ENCODE data around the gene SGF29.

The SGF29 gene

GRCh38 chr16:28553776-28554633 lies at the start of gene SGF29:
TSS of gene SGF29 (plus strand) at chr16:28553920. CDS start at chr16:28581070, 27,150 bp downstream.
- DNase-seq (ENCODE audit: low spot score in 2 of 2) (peak; percentile 91 to 95), ATAC-seq (ENCODE audit: low read depth) (peak; percentile 87)
- Mint-ChIP-seq H3K4me1 (peaks cover 19% of the 10 kb centered on the region), H3K9me3 (no peaks in the 10 kb centered on the region), H3K4me3 (peak within 1 kb of the TSS; percentile 92), H3K27me3 (peaks cover 3% of the 10 kb centered on the region), H3K36me3 (peaks cover 9% of the 10 kb centered on the region), H3K27ac (peak within 1 kb of the TSS; percentile 94)

GRCh38 chr16:28504707-28505404 lies 48.9 kb upstream of the SGF29 start:
- no peak overlapping the region for H3K27ac Mint-ChIP-seq
- no peaks in the 10 kb centered on the region for H3K27me3 Mint-ChIP-seq
- no peaks in the 10 kb centered on the region for H3K36me3 Mint-ChIP-seq
- no peak overlapping the region for H3K4me3 Mint-ChIP-seq
- ATAC-seq (ENCODE audit: low read depth) (no peak), DNase-seq (ENCODE audit: low spot score in 2 of 2) (no peak)
- peaks cover 20% of the 10 kb centered on the region for H3K4me1 Mint-ChIP-seq
- no peaks in the 10 kb centered on the region for H3K9me3 Mint-ChIP-seq

GRCh38 chr16:28505489-28506137 lies 48.1 kb upstream of the SGF29 start:
- ATAC-seq (ENCODE audit: low read depth) (no peak), DNase-seq (ENCODE audit: low spot score in 2 of 2) (no peak)
- Mint-ChIP-seq H3K27ac (no peak overlapping the region), H3K27me3 (peaks cover 2% of the 10 kb centered on the region), H3K36me3 (no peaks in the 10 kb centered on the region), H3K9me3 (no peaks in the 10 kb centered on the region), H3K4me1 (peaks cover 16% of the 10 kb centered on the region), H3K4me3 (no peak overlapping the region)

- no peaks in the 10 kb centered on the region for H3K36me3 Mint-ChIP-seq
- peaks cover 16% of the 10 kb centered on the region for H3K4me1 Mint-ChIP-seq
- H3K27me3 Mint-ChIP-seq = peaks cover 7% of the 10 kb centered on the region
- H3K27ac Mint-ChIP-seq = no peak overlapping the region
- H3K9me3 Mint-ChIP-seq = no peaks in the 10 kb centered on the region
- H3K4me3 Mint-ChIP-seq = no peak overlapping the region
- ATAC-seq (ENCODE audit: low read depth) = no peak
- DNase-seq (ENCODE audit: low spot score in 2 of 2) = no peak
Measured at GRCh38 chr16:28511031-28511430, 42.7 kb upstream of the SGF29 start.

DNA sequence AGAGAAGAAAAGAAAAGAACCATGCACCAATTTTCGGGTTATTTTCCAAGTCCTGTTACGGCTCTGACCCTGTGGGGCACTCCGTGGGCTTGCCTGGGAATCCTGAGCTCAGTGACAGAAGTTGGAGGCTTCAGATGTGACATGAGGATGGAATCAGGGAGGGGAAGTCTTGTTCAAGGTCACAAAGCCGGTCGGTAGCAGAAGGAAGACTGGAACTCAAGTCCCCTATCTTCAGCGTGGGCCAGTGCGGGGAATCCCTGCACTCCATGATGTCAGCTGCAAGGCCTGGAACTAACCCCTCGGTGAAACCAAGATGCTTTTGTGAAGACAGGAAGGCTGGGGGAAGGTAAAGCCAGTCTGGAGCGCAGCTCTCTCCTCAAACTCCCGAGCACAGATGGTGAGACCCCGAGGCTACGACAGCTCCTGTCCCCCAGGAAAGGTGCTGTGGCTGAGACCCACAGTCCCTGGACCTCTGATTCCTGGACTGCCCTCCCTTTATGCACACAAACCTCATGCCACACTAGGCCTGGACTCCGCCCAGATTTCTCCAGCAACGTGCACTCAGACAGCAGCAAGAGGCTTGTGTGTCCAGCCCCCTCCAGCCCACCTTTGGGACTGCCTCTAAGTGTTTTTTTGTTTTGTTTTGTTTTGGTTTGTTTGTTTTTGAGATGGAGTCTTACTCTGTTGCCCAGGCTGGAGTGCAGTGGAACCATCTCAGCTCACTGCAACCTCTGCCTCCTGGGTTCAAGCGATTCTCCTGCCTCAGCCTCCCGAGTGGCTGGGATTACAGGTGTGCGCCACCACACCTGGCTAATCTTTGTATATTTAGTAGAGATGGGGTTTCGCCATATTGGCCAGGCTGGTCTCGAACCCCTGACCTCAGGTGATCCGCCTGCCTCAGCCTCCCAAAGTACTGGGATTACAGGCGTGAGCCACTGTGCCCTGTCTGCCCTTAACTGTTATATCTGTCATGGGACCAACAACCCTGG lies 41.6 kb upstream of the SGF29 start:
- DNase-seq (ENCODE audit: low spot score in 2 of 2) = no peak
- no peaks in the 10 kb centered on the region for H3K9me3 Mint-ChIP-seq
- ATAC-seq (ENCODE audit: low read depth) = no peak
- H3K27ac Mint-ChIP-seq = no peak overlapping the region
- H3K4me3 Mint-ChIP-seq = no peak overlapping the region
- no peaks in the 10 kb centered on the region for H3K36me3 Mint-ChIP-seq
- peaks cover 7% of the 10 kb centered on the region for H3K27me3 Mint-ChIP-seq
- H3K4me1 Mint-ChIP-seq = peaks cover 5% of the 10 kb centered on the region

DNA sequence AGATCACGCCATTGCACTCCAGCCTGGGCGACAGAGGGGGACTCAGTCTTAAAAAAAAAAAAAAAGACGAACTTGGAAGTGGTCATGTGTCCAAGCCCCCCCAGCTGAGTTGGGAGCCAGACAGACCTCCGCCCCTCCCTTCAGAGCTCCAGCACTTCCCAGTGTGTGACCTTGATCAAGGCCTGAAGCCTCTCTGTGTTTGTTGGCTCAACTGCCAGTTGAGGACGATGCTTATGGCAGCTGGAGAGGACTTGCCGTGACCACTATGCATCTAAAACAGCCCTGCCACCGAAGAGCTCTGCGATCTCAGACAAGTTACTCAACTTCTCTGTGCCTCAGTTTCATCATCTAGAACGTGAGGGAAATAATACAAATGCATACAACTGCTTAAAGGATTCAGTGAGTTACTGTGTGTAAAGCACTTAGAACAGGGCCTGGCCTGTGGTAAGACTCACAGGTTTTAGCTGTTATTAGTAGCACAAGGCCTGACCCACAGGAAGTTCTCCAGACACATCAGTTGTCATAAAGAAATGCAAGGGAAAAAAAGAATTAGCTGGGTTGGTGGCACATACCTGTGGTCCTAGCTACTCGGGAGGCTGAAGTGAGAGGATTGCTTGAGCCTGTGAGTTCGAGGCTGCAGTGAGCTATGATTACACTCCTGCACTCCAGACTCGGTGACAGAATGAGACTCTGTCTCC lies 40.1 kb upstream of the SGF29 start:
- H3K4me3 Mint-ChIP-seq = no peak overlapping the region
- no peaks in the 10 kb centered on the region for H3K9me3 Mint-ChIP-seq
- H3K4me1 Mint-ChIP-seq = peaks cover 3% of the 10 kb centered on the region
- ATAC-seq (ENCODE audit: low read depth) (no peak), DNase-seq (ENCODE audit: low spot score in 2 of 2) (no peak)
- H3K36me3 Mint-ChIP-seq = no peaks in the 10 kb centered on the region
- peaks cover 10% of the 10 kb centered on the region for H3K27me3 Mint-ChIP-seq
- no peak overlapping the region for H3K27ac Mint-ChIP-seq

- Mint-ChIP-seq H3K36me3 (no peaks in the 10 kb centered on the region), H3K27ac (no peak overlapping the region), H3K4me3 (no peak overlapping the region), H3K27me3 (peaks cover 10% of the 10 kb centered on the region), H3K9me3 (no peaks in the 10 kb centered on the region), H3K4me1 (peaks cover 3% of the 10 kb centered on the region)
- no peak for ATAC-seq (ENCODE audit: low read depth)
- DNase-seq (ENCODE audit: low spot score in 2 of 2) = no peak
Measured at GRCh38 chr16:28514246-28514645, 39.5 kb upstream of the SGF29 start.

DNA sequence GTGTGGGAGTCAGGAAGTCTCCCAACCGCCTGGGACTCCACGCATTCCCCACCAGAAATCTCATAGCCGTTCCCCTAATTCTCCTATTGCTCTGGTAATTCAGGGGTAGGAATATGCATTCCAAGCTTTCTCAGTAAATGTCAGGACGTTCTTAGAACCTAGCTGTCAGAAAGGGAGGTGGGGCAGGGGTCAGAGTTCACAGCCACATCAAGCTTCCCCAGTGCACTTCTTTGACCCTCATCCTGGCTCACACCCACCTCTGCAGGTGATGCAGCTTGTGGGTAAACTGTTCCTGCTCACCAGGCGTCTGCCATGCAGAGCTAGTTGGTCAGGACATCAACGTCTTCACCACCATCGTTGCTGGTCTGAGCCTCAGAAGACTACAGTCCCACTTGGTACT lies 33.0 kb upstream of the SGF29 start:
- no peak for DNase-seq (ENCODE audit: low spot score in 2 of 2)
- Mint-ChIP-seq H3K36me3 (no peaks in the 10 kb centered on the region), H3K9me3 (no peaks in the 10 kb centered on the region), H3K27me3 (peaks cover 7% of the 10 kb centered on the region), H3K4me3 (no peak overlapping the region), H3K4me1 (peaks cover 14% of the 10 kb centered on the region), H3K27ac (no peak overlapping the region)
- ATAC-seq (ENCODE audit: low read depth) = no peak

- H3K4me3 Mint-ChIP-seq = no peak overlapping the region
- ATAC-seq (ENCODE audit: low read depth) (no peak), DNase-seq (ENCODE audit: low spot score in 2 of 2) (no peak)
- H3K27ac Mint-ChIP-seq = no peak overlapping the region
- H3K27me3 Mint-ChIP-seq = peaks cover 7% of the 10 kb centered on the region
- no peaks in the 10 kb centered on the region for H3K36me3 Mint-ChIP-seq
- H3K4me1 Mint-ChIP-seq = peaks cover 14% of the 10 kb centered on the region
- H3K9me3 Mint-ChIP-seq = no peaks in the 10 kb centered on the region
Measured at GRCh38 chr16:28521436-28521835, 32.3 kb upstream of the SGF29 start.

DNA sequence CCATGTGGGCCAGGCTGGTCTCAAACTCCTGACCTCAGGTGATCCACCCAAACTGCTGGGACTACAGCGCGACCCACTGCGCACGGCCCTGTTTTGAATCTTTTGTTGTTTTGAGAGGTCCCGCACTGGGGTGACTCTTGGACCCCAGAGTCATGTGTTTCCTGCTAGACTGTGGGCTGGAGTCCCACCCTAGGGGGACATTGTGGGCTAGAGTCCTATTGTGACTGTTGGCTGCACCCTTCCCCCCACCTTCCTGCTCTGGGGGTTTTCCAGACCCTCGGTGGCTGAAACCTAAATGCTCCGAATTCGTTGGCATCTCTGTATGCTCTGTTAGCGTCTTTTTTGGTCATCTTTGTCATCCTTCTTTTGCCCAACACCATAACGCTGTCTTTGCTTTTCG lies 30.9 kb upstream of the SGF29 start:
- no peaks in the 10 kb centered on the region for H3K9me3 Mint-ChIP-seq
- no peak overlapping the region for H3K27ac Mint-ChIP-seq
- H3K4me1 Mint-ChIP-seq = peaks cover 11% of the 10 kb centered on the region
- H3K4me3 Mint-ChIP-seq = no peak overlapping the region
- H3K27me3 Mint-ChIP-seq = peaks cover 4% of the 10 kb centered on the region
- ATAC-seq (ENCODE audit: low read depth) (no peak), DNase-seq (ENCODE audit: low spot score in 2 of 2) (no peak)
- no peaks in the 10 kb centered on the region for H3K36me3 Mint-ChIP-seq

GRCh38 chr16:28524681-28525171 lies 29.0 kb upstream of the SGF29 start:
- DNase-seq (ENCODE audit: low spot score in 2 of 2) (no peak), ATAC-seq (ENCODE audit: low read depth) (peak; percentile 59)
- no peaks in the 10 kb centered on the region for H3K9me3 Mint-ChIP-seq
- H3K36me3 Mint-ChIP-seq = no peaks in the 10 kb centered on the region
- H3K4me3 Mint-ChIP-seq = no peak overlapping the region
- no peak overlapping the region for H3K27ac Mint-ChIP-seq
- H3K27me3 Mint-ChIP-seq = peaks cover 4% of the 10 kb centered on the region
- H3K4me1 Mint-ChIP-seq = peaks cover 11% of the 10 kb centered on the region

DNA sequence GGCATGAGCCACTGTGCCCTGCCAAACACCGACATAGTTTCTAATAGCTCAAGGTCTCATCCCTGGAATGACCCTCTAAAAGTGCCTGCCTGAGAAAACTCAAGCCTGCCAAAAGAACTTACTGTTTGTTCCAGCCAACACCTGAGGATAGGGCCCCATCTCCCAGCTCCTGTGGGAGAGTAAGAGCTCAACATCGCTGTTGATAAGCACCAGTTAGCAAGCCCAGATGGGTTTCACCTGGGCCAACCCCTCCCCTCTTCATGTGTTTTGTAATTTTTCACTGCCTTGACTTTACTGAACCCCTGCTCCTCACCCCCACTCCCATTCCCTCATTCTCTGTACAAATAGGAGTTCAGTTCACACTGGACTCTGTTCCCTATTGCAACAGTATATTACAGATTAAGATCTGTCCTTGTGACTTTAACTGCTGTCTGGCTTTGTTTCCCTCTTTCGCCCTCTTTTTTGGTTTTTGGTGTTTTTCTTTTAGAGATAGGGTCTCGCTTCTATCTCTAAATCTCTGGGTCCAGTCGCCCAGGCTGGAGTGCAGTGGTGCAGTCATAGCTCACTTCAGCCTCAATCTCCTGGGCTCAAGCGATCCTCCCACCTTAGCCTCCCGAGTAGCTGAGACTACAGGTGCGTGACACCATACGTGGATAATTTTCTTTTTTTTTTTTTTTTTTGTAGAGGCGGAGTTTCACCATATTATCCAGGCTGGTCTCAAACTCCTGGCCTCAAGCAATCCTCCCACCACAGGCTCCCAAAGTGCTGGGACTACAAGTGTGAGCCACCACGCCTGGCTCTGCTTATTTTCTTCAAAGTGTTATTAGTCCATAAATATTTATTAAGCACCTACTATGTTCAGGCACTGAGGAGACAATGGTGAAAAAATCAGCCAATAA lies 27.3 kb upstream of the SGF29 start:
- H3K36me3 Mint-ChIP-seq = no peaks in the 10 kb centered on the region
- no peak for DNase-seq (ENCODE audit: low spot score in 2 of 2)
- no peak for ATAC-seq (ENCODE audit: low read depth)
- H3K27me3 Mint-ChIP-seq = peaks cover 4% of the 10 kb centered on the region
- peaks cover 10% of the 10 kb centered on the region for H3K4me1 Mint-ChIP-seq
- no peak overlapping the region for H3K27ac Mint-ChIP-seq
- H3K4me3 Mint-ChIP-seq = no peak overlapping the region
- no peaks in the 10 kb centered on the region for H3K9me3 Mint-ChIP-seq

Measured in memory B cell (primary cell).